Measurements from ENCODE around the gene LRBA. TPM values are rescaled to one million over a fixed set of nuclear protein-coding genes. Genes with fewer than 3 reads are reported as not detected.
"Not testable (repeated sequence)": the region's sequence is repeated elsewhere in the genome, so short reads cannot be mapped to it uniquely, and the experiment has no call there.

Gene LRBA
- polyA plus RNA-seq, 1 donor: 25.7 TPM

DNA sequence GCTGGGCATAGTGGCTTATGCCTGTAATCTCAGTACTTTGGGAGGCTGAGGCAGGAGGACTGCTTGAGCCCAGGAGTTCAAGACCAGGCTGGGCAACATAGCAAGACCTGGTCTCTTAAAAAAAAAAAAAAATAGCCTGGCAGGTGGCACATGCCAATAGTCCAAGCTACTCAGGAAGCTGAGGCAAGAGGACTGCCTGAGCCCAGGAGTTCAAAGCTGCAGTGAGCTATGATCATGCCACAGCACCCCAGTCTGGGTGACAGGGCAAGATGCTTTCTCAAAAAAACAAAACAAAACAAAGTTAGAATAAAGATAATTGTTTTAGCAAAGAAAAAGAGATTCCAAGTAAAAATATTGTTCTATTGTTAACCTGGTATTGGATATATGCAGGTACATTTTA is 75.0 kb downstream of the LRBA start:
- DNase-seq: no peak

DNA sequence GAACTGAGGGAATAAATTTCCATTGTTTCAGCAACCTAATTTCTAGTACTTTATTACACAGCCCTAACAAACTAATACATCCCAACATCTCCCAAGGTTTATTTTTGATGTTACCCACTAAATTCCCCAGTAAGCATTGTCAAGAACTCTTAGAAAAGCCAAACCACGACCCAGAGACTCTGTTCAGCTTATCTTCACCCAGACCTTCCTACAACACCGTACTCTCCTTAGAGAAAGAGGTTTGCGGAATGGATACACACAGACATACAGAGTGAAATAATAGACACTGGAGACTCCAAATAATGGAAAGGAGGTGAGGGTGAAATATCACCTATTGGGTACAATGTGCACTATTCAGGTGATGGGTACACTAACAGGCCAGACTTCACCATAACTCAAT is 75.6 kb downstream of the LRBA start:
- no peak for DNase-seq

DNA sequence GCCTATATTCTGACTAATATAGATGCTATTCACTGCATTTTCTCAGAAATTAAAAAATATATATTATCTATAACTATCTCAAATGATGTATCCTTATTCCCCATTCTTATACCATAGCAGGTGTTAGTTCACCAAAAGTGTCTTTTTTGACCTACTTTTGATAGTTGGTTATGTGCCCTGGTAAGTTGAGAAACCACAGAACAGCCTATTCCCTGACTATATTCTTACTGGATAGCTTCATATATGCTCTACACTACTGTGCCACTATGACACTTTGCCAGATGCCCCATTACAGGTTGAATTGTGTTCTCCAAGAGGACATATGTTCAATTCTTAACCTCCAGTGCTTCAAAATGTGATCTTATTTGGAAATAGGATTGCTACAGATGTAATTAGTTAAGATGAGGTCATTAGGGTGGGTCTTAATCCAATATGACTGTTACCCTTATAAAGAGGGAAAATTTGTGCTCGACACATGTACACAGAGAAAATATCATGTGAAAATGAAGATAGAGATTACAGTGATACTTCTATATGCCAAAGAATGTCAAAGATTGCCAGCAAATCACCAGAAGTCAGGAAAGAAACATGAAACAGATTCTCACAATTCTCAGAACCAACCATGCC is 76.1 kb downstream of the LRBA start:
- DNase-seq: no peak

DNA sequence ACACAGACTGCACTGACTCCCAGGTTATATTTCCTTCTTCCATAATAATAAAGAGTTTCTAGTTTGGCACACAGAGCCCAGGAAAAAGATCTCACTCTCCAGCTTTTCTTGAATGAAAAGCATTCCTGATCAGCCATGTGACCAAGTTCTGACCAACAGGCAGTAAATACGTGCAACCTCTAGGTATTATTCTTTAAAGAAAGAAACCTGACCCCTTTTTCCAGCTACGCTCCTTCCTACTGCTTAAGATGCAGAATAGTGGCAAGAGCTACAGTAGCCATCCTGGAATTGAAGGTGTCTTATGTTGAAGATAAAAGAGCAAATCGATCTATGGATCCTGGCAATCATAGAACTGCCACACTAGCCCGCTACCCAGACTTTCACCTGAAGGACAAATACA is 76.7 kb downstream of the LRBA start:
- no peak for DNase-seq

DNA sequence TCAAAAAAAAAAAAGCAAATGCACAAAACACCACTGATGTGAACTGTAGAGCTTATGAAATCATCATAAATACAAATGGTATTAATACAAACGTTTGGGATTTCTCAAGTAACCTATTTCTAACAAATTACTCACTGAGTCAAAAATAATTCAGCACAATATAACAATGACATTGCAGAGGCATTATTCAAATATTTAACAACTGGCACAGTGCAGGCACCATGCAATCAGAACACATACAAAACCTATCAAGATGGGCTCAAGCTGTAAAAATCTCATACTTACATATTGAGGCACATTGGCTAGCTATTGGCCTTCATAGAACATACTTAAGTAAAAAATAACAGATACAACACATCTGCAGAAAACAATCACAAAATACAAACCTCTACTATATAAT is 81.1 kb downstream of the LRBA start:
- DNase-seq: no peak

DNA sequence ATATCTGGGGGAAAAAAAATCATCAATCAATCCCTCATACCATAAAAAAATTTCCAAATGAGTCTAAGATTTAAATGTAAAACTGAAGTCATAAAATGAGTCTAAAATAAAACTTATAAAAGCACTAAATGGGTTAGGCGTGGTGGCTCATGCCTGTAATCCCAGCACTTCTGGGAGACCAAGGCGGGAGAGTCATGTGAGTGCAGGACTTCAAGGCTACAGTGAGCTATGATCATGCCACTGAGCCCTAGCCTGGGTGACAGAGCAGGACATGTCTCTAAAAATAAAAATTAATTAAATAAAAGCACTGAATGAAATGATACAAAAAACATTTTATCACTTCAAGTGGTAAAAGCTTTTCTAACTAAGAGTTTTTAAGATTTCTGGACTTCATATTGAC is 83.3 kb downstream of the LRBA start:
- DNase-seq: no peak

DNA sequence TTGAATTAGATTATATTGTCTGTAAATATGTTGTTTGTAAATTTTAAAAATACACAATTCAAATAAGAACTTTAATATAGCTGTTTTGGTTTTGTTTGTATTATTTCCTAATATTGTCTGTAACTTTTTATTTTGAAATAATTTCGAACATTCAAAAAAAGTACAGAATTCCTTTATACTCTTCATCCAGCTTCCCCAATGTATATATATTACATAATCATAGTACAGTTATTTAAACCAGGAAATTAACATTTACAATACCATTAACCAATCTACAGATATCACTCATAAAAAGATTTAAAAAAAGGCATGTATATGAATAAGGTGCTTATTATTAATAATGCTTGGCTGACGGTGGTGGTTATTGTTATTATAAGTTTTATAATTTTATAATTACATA is 84.1 kb downstream of the LRBA start:
- DNase-seq: no peak

DNA sequence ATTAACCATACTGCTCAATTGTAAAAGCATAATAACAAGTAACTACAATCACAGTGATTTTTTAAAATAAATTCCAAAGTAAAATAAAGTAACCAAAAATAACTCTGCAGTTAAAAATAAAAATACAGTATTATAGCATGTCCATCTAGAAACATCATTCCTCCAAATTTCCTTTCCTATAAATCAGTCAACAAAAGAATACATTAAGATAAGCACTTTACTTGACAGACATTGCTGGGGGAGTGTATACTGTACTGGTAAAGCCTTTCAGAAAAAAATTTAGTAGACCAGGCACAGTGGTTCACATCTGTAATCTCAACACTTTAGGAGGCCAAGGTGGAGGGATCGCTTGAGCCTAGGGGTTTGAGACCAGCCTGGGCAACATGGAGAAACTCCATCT is 91.1 kb downstream of the LRBA start:
- no peak for DNase-seq

DNA sequence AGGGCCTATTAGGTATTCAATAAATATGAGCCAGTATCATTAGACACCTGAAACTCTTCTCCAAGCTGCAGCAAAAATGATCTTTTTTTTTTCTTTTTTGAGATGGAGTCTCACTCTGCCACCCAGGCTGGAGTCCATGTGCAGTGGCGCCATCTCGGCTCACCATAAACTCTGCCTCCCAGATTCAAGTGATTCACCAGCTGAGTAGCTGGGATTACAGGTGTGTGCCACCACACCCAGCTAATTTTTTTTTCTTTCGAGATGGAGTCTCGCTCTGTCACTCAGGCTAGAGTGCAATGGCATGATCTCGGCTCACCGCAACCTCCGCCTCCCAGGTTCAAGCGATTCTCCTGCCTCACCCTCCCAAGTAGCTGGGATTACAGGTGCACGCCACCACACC is 93.6 kb downstream of the LRBA start:
- DNase-seq: not testable (repeated sequence)

DNA sequence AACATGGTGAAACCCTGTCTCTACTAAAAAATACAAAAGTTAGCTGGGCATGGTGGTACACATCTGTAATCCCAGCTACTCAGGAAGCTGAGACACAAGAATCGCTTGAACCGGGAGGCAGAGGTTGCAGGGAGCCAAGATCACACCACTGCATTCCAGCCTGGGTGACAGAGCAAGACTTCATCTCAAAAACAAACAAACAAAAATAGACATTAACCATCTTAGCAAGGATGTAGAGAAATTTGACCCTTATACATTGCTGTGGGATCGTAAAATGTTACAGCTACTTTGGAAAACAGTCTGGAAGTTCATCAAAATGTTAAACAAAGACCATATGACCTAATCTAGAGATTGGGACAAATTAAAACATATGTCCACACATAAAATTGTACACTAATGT is 96.5 kb downstream of the LRBA start:
- not testable (repeated sequence) for DNase-seq

DNA sequence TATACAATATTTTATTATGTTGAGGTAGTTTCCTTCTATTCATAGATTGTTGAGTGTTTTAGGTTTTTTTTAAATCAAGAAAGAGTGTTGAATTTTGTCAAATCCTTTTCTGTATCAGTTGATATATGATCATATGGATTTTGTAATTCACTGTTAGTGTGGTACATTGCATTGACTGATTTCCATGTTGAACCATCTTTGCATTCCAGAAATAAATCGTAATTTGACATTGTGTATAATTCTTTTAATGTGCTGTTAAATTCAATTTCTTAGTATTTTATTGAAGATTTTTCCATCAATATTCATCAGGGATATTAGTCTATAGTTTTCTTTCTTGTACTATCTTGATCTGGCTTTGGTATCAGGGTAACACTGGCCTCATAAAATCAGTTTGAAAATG is 103.8 kb downstream of the LRBA start:
- no peak for DNase-seq

DNA sequence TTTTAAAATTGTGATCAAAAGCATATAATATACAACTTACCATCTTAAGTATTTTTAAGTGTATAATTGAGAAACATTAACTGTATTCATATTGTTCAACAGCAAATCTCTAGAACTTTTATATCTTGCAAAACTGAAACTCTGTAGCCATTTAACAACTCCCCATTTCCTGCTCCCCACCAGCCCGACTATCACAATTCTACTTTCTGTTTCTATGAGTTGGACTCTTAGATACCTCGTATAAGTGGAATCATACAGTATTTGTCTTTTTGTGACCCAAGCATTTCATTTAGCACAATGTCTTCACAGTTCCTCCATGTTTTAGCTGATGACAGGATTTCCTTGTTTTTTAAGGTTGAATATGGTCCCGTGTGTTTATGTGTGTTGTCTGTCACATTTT is 106.0 kb downstream of the LRBA start:
- DNase-seq: no peak

DNA sequence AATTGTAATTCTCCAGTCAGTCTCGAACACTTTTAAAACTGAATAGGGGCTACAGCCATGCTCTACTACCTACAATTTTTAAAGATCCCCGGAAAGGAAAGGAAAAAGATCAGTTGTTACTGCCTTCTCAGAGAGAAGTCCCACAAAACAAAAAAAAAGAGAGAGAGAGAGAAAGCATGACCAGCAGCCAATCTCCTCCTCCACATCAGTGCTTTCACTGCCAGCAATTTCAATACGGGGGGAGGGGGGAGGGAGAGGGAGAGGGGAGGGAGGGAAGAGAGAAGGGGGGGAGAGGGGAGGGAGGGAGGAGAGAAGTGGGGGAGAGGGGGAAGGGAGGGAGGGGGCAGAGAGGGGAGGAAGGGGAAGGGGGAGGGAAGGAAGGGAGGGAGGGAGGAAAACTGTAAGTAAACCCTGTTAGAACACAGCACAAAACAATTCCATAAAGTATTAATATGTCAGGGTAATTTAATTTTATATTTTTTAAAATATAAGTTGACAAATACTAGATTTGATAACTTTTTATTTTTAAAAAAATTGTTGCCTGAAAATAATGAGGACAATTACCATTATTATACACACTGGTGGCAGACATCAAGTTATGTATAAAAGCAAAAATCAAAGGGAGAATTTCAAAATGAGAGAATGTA is 108.0 kb downstream of the LRBA start:
- no peak for DNase-seq

DNA sequence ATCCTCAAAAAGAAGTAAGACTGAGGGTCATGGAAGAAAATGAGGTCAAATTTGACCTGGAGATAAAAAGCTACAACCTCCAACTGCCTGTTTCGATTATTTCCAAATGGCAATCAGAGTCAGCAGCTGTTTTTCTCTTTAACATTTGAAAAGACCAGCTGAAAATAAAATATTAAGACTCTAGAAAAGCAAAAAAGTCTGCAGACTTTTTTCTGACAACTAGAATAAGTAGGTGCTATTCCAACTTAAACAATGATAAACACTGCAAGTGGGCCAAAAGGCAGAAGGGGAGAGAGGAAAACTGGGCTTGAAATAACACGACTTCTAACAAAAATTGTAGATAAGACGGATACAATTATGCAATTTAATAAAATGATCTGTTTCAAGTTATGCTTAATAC is 110.4 kb downstream of the LRBA start:
- no peak for DNase-seq

DNA sequence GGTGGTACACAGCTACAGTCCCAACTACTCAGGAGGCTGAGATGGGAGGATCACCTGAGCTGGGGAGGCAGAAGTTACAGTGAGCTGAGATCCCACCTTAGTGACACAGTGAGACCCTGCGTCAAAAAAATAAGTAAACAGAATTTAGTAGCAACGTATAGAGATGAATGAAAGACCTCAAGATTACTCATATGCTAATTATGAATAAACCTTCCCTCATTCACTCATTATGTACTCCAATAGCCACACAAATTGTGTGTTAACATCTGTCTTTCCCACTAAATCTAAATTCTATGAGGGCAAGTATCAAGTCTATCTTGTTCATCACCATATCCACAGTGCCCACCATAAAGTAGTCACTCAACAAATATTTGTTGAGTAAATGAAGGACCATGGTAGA is 111.5 kb downstream of the LRBA start:
- no peak for DNase-seq

DNA sequence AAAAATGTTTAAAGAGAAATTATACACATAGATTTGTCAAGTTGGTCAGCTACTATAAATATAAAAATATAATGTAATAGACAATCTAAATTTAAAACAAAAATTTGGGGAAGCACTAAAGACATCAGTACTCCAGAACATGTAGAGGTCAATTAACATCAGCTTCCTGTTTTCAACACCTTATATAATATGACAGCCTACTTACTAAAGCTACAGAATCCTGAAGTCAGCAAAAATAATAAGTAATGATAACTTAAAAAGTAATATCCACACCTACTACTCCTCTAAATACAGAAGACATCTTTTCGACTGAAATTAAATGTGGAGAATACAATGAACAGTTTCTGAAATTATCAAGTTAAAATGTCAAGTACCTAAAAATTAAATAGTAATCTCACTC is 118.6 kb downstream of the LRBA start:
- no peak for DNase-seq

DNA sequence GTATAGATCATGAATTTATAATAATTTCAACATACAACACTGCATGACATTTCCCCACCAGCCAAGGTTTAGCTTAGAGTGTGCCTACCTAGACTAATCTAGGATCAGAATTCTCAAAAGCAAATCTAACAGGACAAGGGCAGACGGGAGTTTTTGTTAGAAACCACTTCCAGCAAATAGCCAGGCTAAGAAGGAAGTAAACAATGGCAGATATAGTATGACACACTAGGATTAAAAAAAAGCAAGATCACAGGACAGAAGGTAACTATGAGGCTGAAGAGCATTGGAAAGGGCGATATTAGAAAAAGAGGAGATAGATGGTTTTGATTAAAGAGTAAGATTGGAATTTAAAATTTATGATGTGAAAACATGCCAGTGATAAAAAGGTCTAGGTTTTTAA is 124.8 kb downstream of the LRBA start:
- DNase-seq: no peak

DNA sequence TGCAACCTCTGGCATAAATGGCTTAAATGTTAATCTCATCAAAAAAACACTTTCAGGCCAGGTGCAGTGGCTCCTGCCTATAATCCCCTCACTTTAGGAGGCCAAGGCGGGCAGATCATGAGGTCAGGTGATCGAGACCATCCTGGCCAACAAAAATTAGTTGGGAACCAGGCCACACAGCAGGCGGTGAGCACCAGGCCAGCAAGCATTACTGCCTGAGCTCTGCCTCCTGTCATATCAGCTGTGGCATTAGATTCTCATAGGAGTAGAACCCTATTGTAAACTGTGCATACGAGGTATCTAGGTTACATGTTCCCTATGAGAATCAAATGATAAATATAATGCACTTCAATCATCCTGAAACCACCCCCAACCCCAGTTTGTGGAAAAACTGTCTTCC is 125.8 kb downstream of the LRBA start:
- no peak for DNase-seq

DNA sequence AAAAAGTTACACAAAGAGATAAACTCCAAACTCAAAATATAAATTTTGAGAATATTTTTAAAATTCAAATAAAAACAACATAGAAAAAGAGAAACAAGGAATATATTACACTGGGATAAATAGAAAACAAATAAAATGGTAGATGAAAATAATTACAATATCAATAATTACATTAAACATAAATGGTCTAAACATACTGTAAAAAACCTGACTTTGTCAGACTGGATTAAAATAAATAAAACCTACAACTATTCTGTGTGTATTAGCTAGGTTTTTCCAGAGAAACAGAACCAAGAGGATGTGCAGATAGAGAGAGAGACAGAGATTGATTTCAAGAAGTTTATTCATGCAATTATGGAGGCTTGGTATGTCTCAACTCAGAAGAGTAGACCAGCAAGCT is 126.5 kb downstream of the LRBA start:
- DNase-seq: no peak

DNA sequence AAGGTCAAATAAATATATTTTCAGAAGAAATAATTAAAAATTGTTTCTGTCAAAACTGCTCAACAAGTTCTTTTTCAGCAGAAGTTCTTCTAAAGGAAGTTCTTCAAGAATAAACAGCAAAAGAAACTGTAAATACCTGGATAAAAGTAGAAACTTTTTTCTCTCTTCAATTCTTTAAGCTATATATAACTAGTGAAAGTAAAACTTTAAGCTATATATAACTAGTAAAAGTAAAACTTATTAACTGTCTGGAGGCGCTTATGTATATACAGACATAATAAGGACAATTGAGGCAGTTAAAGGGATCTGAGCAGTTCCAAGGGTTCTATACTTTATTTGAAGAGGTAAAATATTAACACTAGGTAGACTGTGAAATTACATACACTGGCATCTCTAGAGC is 126.9 kb downstream of the LRBA start:
- no peak for DNase-seq

DNA sequence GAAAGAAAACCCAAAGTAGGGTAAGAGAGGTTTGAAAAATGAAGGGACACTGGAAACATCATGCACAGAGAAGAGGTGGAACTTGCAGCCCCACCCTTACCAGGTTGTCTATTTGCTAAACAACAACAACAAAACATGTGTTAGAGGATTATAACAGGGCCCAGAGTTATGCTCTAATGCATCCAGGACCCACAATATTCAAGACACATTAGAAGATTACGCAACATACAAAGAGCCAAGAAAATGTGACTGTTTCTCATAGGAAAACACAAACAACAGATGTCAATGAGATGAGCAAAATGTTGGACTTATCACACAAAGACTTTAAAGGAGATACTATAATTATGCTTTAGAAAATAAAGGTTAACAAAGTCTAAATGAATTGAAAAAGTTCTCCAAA is 128.5 kb downstream of the LRBA start:
- DNase-seq: no peak

DNA sequence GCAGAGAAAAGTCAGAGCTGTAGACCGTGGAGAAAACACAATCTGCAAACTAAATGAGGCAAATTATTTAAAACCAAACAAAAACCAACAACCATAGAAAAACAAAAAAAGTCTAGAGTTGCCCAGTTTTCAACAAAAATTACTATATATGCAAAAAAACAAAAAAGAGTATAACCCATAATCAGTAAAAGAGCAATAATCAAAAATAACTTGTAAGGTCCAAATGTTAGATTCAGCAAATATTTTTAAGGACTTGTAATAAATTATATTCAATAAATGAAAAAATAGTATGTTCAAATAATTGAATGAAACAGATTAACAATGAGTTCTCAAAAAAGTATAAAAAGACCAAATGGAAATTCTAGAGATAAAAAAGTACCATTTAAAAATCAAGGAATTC is 130.5 kb downstream of the LRBA start:
- DNase-seq: no peak

DNA sequence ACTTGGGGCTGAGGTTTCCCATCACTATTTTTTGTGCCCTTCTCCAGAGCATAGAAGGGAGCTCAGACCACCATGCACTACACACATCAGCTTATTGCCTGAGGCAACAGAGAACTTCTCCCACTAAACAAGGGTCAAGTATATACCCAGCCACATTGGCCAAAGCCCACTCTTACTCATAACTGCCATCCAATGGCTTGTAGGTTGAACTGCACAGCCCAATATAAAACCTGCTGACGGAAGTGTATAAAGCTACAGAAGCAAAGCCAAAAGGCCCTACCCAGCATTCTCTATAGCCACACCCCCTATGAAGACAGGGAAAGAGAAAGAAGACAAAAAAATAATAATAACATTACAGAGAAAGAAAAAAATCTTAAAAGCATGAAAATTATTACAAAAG is 139.7 kb downstream of the LRBA start:
- DNase-seq: no peak

DNA sequence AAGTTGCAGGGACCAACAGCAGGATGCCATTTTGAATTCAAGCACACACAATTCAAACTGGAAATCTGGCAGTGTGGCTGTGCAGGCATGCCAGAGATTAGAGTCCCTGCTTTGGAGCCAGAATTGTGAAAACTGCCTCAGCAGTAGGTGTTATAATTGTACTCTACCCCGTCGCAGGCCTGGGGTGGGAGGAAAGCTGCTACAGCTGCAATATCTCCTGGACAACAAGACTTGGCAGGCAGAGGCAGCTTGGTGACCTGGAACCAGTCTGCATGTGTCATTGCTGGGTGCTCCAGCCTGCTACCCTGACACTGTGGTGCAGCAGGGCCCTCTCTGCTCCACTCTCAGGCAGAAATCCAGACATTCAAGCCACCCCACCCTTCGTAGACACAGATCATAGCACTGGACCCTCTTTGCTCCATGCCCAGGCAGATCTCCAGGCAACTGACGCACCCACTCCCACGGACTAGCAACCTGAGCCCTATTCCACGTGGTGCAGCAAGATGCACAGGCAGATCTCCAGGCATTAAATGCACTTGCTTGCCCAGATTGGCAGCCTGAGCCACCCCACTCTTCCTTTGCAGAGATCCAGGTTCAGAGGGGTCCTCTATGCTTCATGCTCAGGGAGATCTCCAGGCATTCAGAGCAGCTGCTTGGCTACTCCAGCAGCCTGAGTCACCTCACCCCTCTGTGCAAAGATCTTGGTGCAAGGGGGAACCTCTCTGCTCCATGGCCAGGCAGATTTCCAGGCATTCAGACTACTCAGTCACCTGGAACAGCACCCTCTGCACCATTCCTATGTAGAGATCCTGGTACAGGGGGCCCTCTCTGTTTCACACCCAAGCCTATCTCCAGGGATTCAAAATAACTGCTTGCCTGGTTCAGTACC is 140.5 kb downstream of the LRBA start:
- DNase-seq: no peak
